Heart right ventricle (tissue), 16 donors: Measurements from ENCODE around the gene ADAM10. TPM values are rescaled to one million over a fixed set of nuclear protein-coding genes. Genes with fewer than 3 reads are reported as not detected.
A peak's percentile ranks its signal among the peaks of the same experiment; 100 is the strongest.
"Not testable (repeated sequence)": the region's sequence is repeated elsewhere in the genome, so short reads cannot be mapped to it uniquely, and the experiment has no call there.

Source experiments
- ATAC-seq, 8 donors: fragments of 200-7000 bp; cut with Tn5 transposase; one replicate each; pipeline ENCODE4 v1.9.1; 2020; ENCODE audit warnings: mild to moderate bottlenecking in 8 of 8, moderate library complexity in 8 of 8, moderate number of reproducible peaks in 1 of 8
- DNase-seq, 2 donors: peaks; one replicate each; pipeline ENCODE4 v3.0.0-alpha.2; 2020
- H3K27ac ChIP-seq, 10 donors: fragments of 200-600 bp; sonication (generic) in 2 of 10; one replicate each; pipeline versions ENCODE4 v1.5.0 to v1.8.0; 2020 to 2022; ENCODE audit warnings: mild to moderate bottlenecking in 3 of 10
- H3K27me3 ChIP-seq, 7 donors: fragments of 200-600 bp; one replicate each; pipeline ENCODE4 v1.8.0; 2021 to 2022; ENCODE audit warnings: mild to moderate bottlenecking in 2 of 7
- H3K36me3 ChIP-seq, 9 donors: fragments of 200-600 bp; sonication (generic) in 1 of 9; one replicate each; pipeline versions ENCODE4 v1.5.0 to v1.8.0; 2020 to 2022; ENCODE audit warnings: mild to moderate bottlenecking in 2 of 9
- H3K4me1 ChIP-seq, 9 donors: fragments of 200-600 bp; sonication (generic) in 1 of 9; one replicate each; pipeline versions ENCODE4 v1.5.0 to v1.8.0; 2020 to 2022; ENCODE audit warnings: mild to moderate bottlenecking in 4 of 9
- H3K4me3 ChIP-seq, 10 donors: fragments of 200-600 bp; sonication (generic) in 2 of 10; one replicate each; pipeline versions ENCODE4 v1.5.0 to v1.8.0; 2020 to 2022; ENCODE audit warnings: mild to moderate bottlenecking in 7 of 10, moderate library complexity in 2 of 10
- H3K9me3 ChIP-seq, 11 donors: fragments of 200-600 bp in 10 of 11; sonication (generic) in 2 of 11; one replicate each; pipeline versions ENCODE4 v1.5.0 to v1.8.0; 2013 to 2022; ENCODE audit warnings: mild to moderate bottlenecking in 2 of 11, control low read depth in 1 of 11, moderate library complexity in 1 of 11
- CTCF ChIP-seq, 9 donors: fragments of 200-600 bp; sonication (generic) in 2 of 9; IDR thresholded peaks; one replicate each; pipeline versions ENCODE4 v1.5.0 to v1.8.0; 2021 to 2022; ENCODE audit warnings: antibody characterized with exemption in 9 of 9, mild to moderate bottlenecking in 5 of 9, moderate library complexity in 1 of 9
- WGBS, 2 donors: extraction: QIAGEN DNeasy Blood & Tissue Kit; methylation state at CpG; one replicate each; pipeline ENCODE4 v1.1.7; 2013; ENCODE audit warnings: inconsistent platforms in 1 of 2; 5-methylcytosine and 5-hydroxymethylcytosine counted together
- intact Hi-C, 10 donors: fragments of 100-400 bp; cut with DNase I; formaldehyde crosslinking; loops; one replicate each; pipeline versions ENCODE4 v1.11.1 to v1.14.2; 2022
- polyA plus RNA-seq, 2 donors: library from polyadenylated mRNA; stranded (reverse); fragments of 200-250 nt; gene quantifications; one replicate each; pipeline ENCODE4 v1.2.3, GENCODE V29; 2013
- total RNA-seq, 10 donors: library from RNA; stranded (reverse); fragmentation: NEBNext Ultra II Directional in 3 of 10; extraction: Animal tissue kit (Norgen Biotek cat#: 25700) in 3 of 10; gene quantifications; one replicate each; pipeline versions ENCODE4 v1.2.1 to v1.2.4, GENCODE V29; 2021 to 2023
- donor health status: Arrhythmogenic right ventricular cardiomyopathy.
- donor health status: ischemic (EF 13 %, LVEDD 7.1; RV severe dilation, severe dysfunction).
- donor health status: healthy with polysubstance abuse.
- donor health status: DM: no; HTN: yes; CAD: no.
- donor health status: DM: no; HTN: no; CAD: no.
- donor health status: ischemic (EF 25% LVEDD 6.9; RV normal size, moderate dysfunction).
- donor health status: ischemic (EF 25% LVEDD 5.7; RV mildly dilated, moderate dysfunction).
- donor health status: healthy.
- donor health status: DM: yes; HTN: yes; CAD: no.
- donor health status: Ischemic cardiomyopathy.
- donor health status: ischemic (EF 35%, LVEDD 5.7; RV mildly dilated, moderate dysfunction).
- donor health status: nonischemic (EF 11% LVEDD 7.7; RV severe dilation, severe dysfunction).
- donor health status: DM: yes; HTN: yes; CAD: no.
- donor health status: PGD.
- donor health status: ischemic (EF 29% LVEDD 5.4; RV normal size, mild dysfunction).
- donor health status: nonischemic (EF 23%, LVEDD 6.1; RV moderate dilation, normal function).

ADAM10 gene
- total and polyA plus RNA-seq, 12 donors = 10.2 to 110 (median 80.1) TPM

GRCh38 chr15:58604455-58604923 lies 145.0 kb downstream of the ADAM10 start:
- Histone ChIP-seq H3K4me3 (no peak overlapping the region), H3K27ac (no peak overlapping the region), H3K4me1 (peaks cover 0 to 11% (median 0%) of the 10 kb centered on the region in 9 donors), H3K27me3 (no peaks in the 10 kb centered on the region), H3K36me3 (peaks cover 0 to 91% (median 2%) of the 10 kb centered on the region in 9 donors), H3K9me3 (no peaks in the 10 kb centered on the region)
- intact Hi-C loops = no loop called here
- ATAC-seq = no peak
- WGBS, 2 donors = 97 to 98% methylated on average over 4 of the region's 4 CpGs
- TF ChIP-seq CTCF (IDR thresholded peaks at IDR 0.05) = no peak
- DNase-seq = no peak

GRCh38 chr15:58603927-58604326 lies 145.6 kb downstream of the ADAM10 start:
- intact Hi-C loops, H3K4me3 ChIP-seq, DNase-seq, H3K27ac ChIP-seq, ATAC-seq, H3K9me3 ChIP-seq, H3K27me3 ChIP-seq: not testable (repeated sequence)
- Histone ChIP-seq H3K4me1 (peaks cover 0 to 11% (median 0%) of the 10 kb centered on the region in 9 donors), H3K36me3 (peaks cover 0 to 91% (median 4%) of the 10 kb centered on the region in 9 donors)
- WGBS, 2 donors = 98% methylated on average over 8 of the region's 8 CpGs

GRCh38 chr15:58602823-58603222 lies 146.7 kb downstream of the ADAM10 start:
- H3K27me3 ChIP-seq = no peaks in the 10 kb centered on the region
- peaks cover 0 to 4% (median 0%) of the 10 kb centered on the region in 9 donors for H3K4me1 ChIP-seq
- H3K4me3 ChIP-seq = no peak overlapping the region
- ATAC-seq (no peak), DNase-seq (no peak)
- no peak overlapping the region for H3K27ac ChIP-seq
- no peak for TF ChIP-seq CTCF (IDR thresholded peaks at IDR 0.05)
- 84 to 88% methylated on average over 2 of the region's 2 CpGs for WGBS, 2 donors
- intact Hi-C loops = no loop called here
- no peaks in the 10 kb centered on the region for H3K9me3 ChIP-seq
- H3K36me3 ChIP-seq = peaks cover 0 to 87% (median 4%) of the 10 kb centered on the region in 9 donors

GRCh38 chr15:58598829-58599210 lies 150.7 kb downstream of the ADAM10 start:
- Histone ChIP-seq H3K9me3 (no peaks in the 10 kb centered on the region), H3K27ac (peak overlapping the region in 1 of 10 donors; percentile 26), H3K27me3 (no peaks in the 10 kb centered on the region), H3K36me3 (peaks cover 0 to 91% (median 4%) of the 10 kb centered on the region in 9 donors), H3K4me1 (peaks cover 0 to 4% (median 0%) of the 10 kb centered on the region in 9 donors), H3K4me3 (no peak overlapping the region)
- ATAC-seq (no peak), DNase-seq (no peak)
- WGBS, 2 donors = 94% methylated on average over 4 of the region's 4 CpGs
- intact Hi-C loops = loop anchor here in 1 of 10 donors (10.0 kb wide), 1 partner anchor 334 kb away; no protein-coding TSS in a partner anchor
- TF ChIP-seq CTCF (IDR thresholded peaks at IDR 0.05) = no peak
